PC-3 (cell line): ENCODE data around the gene COPS6.

ENCODE experiments used
- CTCF ChIP-seq: fragments of 300-600 bp; sonication (generic); conservative IDR thresholded peaks from 2 replicates; pipeline ENCODE4 v1.5.1; 2017; ENCODE audit warnings: antibody characterized with exemption, low read depth, mild to moderate bottlenecking, low read length
- EZH2 ChIP-seq: fragments of 300-600 bp; sonication (generic); IDR thresholded peaks from one replicate; pipeline ENCODE4 v1.6.1; 2017; ENCODE audit warnings: antibody characterized with exemption, mild to moderate bottlenecking, low read length; ENCODE audit not compliant: unreplicated experiment
- EZH2phosphoT487 ChIP-seq: fragments of 300-600 bp; sonication (generic); IDR thresholded peaks from 2 replicates; pipeline ENCODE4 v1.6.1; 2018; ENCODE audit warnings: mild to moderate bottlenecking, antibody characterized with exemption, low read length, borderline replicate concordance

- TF ChIP-seq CTCF (no peak), EZH2 (no peak), EZH2phosphoT487 (no peak)
Measured at GRCh38 chr7:100077205-100077604, 11.6 kb upstream of the COPS6 start.
